ENCODE measurements around the gene STAT3.

DNA sequence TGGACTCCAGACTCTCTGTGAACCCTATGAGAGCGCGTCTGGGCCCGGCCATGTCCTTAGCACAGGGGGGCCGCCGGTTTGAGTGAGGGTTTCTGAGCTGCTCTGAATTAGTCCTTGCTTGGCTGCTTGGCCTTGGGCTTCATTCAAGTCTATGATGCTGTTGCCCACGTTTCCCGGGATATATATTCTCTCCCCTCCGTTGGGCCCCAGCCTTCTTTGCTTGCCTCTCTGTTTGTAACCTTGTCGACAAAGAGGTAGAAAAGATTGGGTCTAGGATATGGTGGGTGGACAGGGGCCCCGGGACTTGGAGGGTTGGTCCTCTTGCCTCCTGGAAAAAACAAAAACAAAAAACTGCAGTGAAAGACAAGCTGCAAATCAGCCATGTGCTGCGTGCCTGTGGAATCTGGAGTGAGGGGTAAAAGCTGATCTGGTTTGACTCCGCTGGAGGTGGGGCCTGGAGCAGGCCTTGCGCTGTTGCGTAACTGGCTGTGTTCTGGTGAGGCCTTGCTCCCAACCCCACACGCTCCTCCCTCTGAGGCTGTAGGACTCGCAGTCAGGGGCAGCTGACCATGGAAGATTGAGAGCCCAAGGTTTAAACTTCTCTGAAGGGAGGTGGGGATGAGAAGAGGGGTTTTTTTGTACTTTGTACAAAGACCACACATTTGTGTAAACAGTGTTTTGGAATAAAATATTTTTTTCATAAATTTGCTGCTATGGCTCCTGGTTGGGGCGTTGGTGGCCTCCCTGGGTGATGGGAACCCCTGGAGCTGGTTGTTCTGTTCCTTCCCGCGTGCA, 76.8 kb downstream of the STAT3 start:
- no peak for TF ChIP-seq POLR2A (IDR thresholded peaks at IDR 0.05; ENCODE audit: borderline replicate concordance, extremely low read depth, insufficient read depth, insufficient read length)
- no peak for TF ChIP-seq EGR1 (IDR thresholded peaks at IDR 0.05; ENCODE audit: low read depth)
- TF ChIP-seq, protein P1, sequence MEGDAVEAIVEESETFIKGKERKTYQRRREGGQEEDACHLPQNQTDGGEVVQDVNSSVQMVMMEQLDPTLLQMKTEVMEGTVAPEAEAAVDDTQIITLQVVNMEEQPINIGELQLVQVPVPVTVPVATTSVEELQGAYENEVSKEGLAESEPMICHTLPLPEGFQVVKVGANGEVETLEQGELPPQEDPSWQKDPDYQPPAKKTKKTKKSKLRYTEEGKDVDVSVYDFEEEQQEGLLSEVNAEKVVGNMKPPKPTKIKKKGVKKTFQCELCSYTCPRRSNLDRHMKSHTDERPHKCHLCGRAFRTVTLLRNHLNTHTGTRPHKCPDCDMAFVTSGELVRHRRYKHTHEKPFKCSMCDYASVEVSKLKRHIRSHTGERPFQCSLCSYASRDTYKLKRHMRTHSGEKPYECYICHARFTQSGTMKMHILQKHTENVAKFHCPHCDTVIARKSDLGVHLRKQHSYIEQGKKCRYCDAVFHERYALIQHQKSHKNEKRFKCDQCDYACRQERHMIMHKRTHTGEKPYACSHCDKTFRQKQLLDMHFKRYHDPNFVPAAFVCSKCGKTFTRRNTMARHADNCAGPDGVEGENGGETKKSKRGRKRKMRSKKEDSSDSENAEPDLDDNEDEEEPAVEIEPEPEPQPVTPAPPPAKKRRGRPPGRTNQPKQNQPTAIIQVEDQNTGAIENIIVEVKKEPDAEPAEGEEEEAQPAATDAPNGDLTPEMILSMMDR (IDR thresholded peaks at IDR 0.05 in 2 of 3, conservative IDR thresholded peaks at IDR 0.05 in 1 of 3; ENCODE audit: borderline replicate concordance in 1 of 3, insufficient read depth in 1 of 3, low read depth in 2 of 3, low read length in 2 of 3): no peak
- no peak for TF ChIP-seq YY1 (IDR thresholded peaks at IDR 0.05; ENCODE audit: extremely low read depth, insufficient replicate concordance, low read depth, low read length)
- TF ChIP-seq SRF (IDR thresholded peaks at IDR 0.05; ENCODE audit: low read depth): no peak
- no peak for TF ChIP-seq CEBPB (IDR thresholded peaks at IDR 0.05; ENCODE audit: low read depth)
